Mononuclear cell (primary cell): ENCODE measurements around the gene RNF152. TPM values are rescaled to one million over a fixed set of nuclear protein-coding genes. Genes with fewer than 3 reads are reported as not detected.
"Not testable (repeated sequence)": the region's sequence is repeated elsewhere in the genome, so short reads cannot be mapped to it uniquely, and the experiment has no call there.

Source experiments
- H3K27me3 ChIP-seq: 2 replicates; pipeline ENCODE4 v1.6.0; 2011; ENCODE audit warnings: low read length, control low read depth; ENCODE audit not compliant: insufficient read depth
- H3K4me1 ChIP-seq: 2 replicates; pipeline ENCODE4 v1.5.1; 2011; ENCODE audit warnings: mild to moderate bottlenecking, low read length, control low read depth; ENCODE audit not compliant: insufficient read depth
- H3K4me3 ChIP-seq: 2 replicates; pipeline ENCODE4 v1.5.1; 2011; ENCODE audit warnings: mild to moderate bottlenecking, low read length, moderate library complexity
- H3K9me3 ChIP-seq: 2 replicates; pipeline ENCODE4 v1.5.1; 2011; ENCODE audit warnings: low read depth, mild to moderate bottlenecking, control low read depth, low read length
- total RNA-seq: library from RNA; depleted of rRNA; stranded (reverse); fragments of >200 nt; gene quantifications from one replicate; pipeline ENCODE4 v1.2.3, GENCODE V29; 2012

Gene RNF152
- total RNA-seq, 1 donor: 0.73 TPM

DNA sequence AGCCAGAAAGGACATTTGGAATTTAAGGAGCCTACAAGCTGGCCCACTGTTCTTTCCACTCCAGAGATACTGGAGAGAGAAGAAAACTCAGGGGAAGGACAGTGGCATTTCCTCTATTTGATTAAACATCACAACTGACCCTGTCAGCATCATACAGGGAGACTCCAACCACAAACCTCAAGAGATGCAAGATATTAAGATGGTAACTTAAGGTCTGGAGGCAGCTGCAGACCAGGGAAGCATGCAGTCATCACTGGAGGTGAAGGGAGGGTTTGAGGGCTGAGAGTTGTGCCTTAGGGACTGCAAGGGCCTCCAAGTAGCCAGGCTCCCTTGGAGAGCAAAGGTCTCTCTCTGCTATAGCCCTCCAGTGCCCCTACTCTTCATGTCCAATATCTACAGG, 67.4 kb downstream of the RNF152 start:
- no peaks in the 10 kb centered on the region for H3K9me3 ChIP-seq

DNA sequence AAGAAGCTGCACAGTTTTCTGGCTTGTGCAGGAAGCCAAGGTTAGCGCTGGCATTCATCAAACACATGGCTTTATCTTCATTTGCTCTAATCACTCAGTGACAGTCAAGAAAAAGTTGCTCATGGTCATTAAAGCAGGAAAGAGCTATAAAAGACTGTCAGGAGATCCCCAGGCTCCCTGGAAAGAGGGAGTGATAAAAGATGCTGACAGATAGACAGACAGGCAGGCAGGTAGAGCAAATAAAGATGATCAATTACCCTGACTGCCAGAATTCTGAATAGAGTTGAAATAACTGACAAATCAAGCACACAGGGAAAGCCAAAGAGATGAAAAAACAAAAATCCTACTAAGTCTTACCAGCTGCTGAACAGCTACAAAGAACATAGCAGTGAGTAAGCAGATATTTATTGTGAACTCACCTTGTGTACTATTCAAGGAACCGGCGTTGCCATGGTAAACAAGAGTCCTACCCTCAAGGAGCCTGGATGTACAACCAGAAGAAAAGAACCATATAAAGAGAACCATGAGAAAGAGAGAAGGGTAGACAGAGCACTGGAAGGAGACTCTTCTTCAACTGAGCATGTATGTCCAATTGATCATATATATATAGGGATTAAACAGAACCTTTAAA, 68.0 kb downstream of the RNF152 start:
- H3K4me3 ChIP-seq: no peak overlapping the region
- H3K9me3 ChIP-seq: no peaks in the 10 kb centered on the region
- H3K27me3 ChIP-seq: peaks cover 13% of the 10 kb centered on the region
- no peaks in the 10 kb centered on the region for H3K4me1 ChIP-seq

More for the DNA sequence above, 67.4 kb downstream of the RNF152 start:
- no peak overlapping the region for H3K4me3 ChIP-seq
- H3K27me3 ChIP-seq: peaks cover 16% of the 10 kb centered on the region
- no peaks in the 10 kb centered on the region for H3K4me1 ChIP-seq

DNA sequence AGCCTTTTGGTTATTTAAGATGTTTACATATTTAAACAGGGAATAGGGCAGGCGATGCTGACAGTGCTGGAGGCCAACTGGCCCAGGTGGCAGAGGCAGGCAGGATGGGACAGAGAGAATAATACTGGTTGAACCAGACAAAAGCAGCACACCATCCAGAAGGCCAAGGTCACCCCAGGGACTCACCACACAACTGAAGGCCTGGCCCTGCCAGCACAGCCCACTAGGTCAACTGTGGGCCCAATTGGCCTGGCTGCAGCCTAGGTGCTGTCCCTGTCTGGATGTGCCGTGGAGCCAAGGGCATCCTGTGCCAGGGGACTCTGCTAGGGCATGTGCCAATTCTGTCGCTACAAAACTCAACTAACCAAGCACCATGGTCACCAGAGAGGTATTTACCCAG, 69.2 kb downstream of the RNF152 start:
- H3K4me1 ChIP-seq: no peaks in the 10 kb centered on the region
- peaks cover 8% of the 10 kb centered on the region for H3K27me3 ChIP-seq
- no peaks in the 10 kb centered on the region for H3K9me3 ChIP-seq
- no peak overlapping the region for H3K4me3 ChIP-seq

DNA sequence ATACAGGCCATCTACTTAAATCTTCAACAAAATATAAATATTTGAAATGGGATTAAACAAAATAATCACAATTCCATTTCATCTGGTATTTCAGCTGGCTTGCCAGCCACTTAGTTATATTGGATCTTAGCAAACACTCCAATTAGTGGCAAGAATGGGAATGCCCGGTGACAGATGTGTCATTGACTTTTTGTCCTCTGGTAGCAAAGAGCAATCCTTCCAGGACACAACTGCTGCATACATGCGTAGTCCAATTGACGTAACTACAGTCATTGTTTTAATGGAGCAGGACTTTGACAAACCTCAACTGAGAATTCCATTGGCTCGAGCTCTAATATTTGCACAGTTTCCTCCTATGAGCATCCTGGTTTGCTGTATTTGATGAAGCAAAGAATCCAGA, 69.9 kb downstream of the RNF152 start:
- H3K4me3 ChIP-seq: no peak overlapping the region
- H3K9me3 ChIP-seq: no peaks in the 10 kb centered on the region
- H3K4me1 ChIP-seq: no peaks in the 10 kb centered on the region
- peaks cover 4% of the 10 kb centered on the region for H3K27me3 ChIP-seq

DNA sequence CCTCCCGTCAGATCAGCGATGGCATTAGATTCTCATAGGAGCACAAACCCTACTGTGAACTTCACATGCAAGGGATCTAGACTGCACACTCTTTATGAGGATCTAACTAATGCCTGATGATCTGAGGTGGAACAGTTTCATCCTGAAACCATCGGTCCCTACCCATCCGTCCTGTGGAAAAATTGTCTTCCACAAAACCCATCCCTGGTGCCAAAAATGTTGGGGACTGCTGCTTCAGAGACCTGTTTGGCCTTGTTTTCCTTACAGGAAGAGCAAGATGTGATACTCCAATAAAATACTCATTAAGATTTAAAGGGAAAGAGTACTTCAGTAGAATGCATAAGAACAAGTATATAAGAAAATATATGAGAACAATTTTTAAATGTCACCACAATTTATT, 71.1 kb downstream of the RNF152 start:
- Histone ChIP-seq H3K27me3 (peaks cover 4% of the 10 kb centered on the region), H3K9me3 (no peaks in the 10 kb centered on the region), H3K4me1 (no peaks in the 10 kb centered on the region), H3K4me3 (no peak overlapping the region)

DNA sequence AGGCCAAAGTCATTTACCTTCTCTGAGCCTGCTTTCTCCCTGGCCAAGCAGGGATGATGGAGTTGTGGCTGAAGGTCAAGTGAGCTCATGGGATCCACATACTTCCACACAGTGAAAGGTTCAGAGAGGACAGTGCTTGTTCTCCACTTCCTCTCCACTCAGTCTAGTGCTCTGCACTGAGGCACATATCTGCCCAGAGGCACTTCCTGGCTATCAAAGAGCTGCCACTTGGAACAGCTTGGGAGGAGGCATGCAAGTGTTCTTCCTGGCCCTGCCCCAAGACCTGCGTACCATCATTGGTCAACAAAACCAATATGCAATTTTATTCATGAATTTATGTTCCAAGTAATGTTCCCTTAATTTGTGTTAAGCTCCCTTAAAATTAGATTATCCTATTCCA, 71.9 kb downstream of the RNF152 start:
- H3K9me3 ChIP-seq: no peaks in the 10 kb centered on the region

DNA sequence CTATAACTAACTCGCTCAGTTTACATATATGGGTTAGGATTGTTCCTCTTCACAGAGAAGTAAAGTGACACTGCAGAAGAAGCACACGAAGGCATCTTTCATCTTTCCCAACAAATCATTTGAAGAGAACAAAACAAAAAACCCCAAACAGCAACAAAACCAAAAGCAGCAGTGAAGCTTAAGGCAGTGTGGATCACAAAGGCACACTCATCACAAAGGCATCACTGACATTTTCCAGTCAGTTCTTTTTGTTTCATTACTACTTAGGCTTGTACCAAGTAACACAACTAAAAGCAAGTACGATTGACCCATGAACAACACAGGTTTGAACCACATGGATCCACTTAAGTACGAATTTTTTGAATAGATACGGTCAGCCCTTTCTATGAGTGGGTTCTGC, 75.7 kb downstream of the RNF152 start:
- Histone ChIP-seq H3K4me3 (no peak overlapping the region), H3K9me3 (no peaks in the 10 kb centered on the region)

More for the DNA sequence above, 71.9 kb downstream of the RNF152 start:
- no peak overlapping the region for H3K4me3 ChIP-seq
- peaks cover 1% of the 10 kb centered on the region for H3K27me3 ChIP-seq
- H3K4me1 ChIP-seq: no peaks in the 10 kb centered on the region

DNA sequence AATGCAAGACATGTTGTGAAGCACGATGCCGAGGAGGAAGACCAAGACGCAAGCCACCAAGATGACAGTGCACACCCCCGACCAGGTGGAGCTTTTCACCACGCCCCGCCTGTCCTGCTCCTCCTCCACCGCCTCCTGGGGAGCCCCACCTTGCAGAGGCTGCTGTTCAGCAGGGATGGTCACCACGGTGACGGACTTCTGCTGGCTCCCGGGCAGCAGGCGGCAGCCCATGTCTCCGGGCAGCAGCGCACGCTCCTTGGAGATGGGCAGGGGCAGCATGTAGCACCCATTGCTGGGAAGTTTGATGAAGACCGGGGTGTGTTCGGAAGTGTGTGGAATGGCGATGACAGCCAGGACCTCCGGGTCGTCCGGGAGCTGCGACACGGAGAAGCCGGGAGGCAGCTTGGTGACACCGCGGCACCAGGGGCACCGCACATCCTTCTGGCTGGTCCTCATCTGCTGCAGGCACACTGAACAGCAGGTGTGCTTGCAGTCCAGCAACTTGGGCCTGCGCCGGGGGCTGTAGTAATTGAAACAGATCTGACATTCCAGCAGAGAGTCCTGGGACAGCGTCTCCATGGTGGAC, 76.8 kb downstream of the RNF152 start:
- no peaks in the 10 kb centered on the region for H3K27me3 ChIP-seq
- H3K4me1 ChIP-seq: no peaks in the 10 kb centered on the region
- H3K9me3 ChIP-seq: no peaks in the 10 kb centered on the region

More for the DNA sequence above, 75.7 kb downstream of the RNF152 start:
- H3K27me3 ChIP-seq: no peaks in the 10 kb centered on the region
- H3K4me1 ChIP-seq: no peaks in the 10 kb centered on the region

DNA sequence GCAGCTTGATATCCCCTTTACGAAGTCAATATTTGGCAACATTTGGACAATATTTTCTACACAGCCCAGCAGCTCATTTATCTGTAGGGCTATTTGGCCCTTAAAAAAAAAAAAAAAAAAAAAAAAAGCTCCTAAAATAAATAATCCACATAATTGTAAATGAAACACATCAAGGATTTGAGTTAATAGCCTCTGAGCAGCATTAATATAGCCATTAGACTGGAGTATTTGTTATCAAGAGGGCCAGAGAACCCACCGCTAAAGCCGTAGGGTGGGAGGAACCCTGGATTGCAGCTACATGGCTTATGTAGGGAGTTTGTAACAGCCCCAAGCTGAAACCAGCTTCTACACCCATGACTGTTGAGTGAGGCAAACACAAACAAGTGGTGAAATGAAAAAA, 84.5 kb downstream of the RNF152 start:
- Histone ChIP-seq H3K9me3 (no peaks in the 10 kb centered on the region), H3K4me1 (no peaks in the 10 kb centered on the region)

More for the DNA sequence above, 76.8 kb downstream of the RNF152 start:
- no peak overlapping the region for H3K4me3 ChIP-seq

DNA sequence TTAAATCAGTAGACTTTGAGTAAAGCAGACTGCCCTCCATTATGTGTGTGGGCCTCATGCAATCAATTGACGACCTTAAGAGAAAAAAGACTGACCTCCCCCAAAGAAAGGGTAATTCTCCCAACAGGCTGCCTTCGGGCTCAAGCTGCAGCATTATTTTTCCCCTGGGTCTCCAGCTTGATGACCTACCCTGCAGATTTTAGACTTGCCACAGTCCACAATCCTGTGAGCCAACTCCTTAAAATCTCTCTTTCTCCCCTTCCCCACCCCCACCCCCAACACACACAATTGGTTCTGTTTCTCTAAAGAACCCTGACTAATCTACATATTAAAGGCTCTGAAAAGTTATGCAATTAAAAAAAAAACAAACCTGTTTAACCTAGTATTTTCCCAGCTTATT, 89.4 kb downstream of the RNF152 start:
- Histone ChIP-seq H3K27me3 (no peaks in the 10 kb centered on the region), H3K4me1 (no peaks in the 10 kb centered on the region), H3K4me3 (no peak overlapping the region), H3K9me3 (no peaks in the 10 kb centered on the region)

More for the DNA sequence above, 84.5 kb downstream of the RNF152 start:
- Histone ChIP-seq H3K4me3 (no peak overlapping the region), H3K27me3 (no peaks in the 10 kb centered on the region)

DNA sequence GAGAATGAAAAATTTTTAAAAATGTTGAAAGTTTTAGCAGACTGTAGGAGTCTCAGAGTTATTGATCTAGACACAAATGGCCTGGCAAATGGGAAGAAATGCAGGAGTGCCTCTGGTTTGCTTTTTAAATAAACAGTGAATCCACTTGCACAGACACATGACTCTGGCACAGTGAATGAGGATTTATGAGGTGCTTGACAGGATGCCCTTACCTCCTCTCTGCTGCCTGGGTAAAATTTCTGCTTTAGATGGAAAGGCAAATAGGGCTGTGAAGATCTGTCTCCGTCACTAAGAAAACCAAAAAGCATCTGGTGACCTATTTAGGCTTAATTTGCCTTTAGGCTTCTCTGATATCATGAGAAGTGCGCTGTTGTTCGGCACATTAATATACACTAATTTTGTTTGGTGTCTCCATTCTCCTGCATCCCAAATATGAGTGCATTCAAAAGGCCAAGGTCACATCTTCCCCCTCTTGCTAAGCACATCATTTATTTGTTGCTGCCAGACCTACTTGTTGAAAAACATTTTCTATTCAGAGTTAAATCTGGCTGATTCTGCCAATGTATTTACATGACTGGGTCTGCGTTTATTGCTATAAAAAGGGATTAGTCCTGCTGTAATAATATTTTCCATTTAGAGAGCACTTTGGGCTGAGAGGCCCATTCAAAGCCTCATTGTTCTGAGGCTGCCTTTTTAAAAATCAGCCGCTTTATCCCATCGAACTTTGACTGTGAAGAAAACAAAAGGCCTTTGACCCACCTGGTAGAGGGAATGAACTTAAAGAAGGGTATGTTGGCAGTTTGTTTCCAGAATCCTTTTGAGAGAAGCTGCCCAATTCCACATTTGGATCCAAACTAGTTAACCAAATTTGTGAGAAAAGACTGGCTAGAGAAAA, 94.9 kb downstream of the RNF152 start:
- Histone ChIP-seq H3K4me1 (no peaks in the 10 kb centered on the region), H3K27me3 (no peaks in the 10 kb centered on the region), H3K4me3 (no peak overlapping the region), H3K9me3 (no peaks in the 10 kb centered on the region)

DNA sequence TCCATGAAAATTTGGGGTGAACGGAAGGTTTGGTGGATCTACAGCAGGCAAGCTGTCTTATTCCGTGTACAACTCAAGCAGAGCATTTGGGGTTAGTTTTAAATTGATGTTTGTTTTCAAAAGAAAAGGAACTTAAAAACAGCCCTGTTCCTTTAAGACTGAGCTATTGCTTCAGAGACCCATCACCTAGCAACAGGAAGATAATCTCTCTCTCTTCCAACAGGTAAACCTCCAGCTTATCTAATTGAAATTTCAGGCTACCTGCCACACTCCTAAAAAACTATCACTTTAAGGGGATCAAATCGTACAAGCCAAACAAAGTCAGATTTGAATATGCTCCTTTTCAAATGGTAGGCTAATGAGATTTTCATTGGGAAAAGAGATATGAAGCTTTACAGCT, 101.8 kb downstream of the RNF152 start:
- Histone ChIP-seq H3K27me3 (peaks cover 4% of the 10 kb centered on the region), H3K9me3 (no peaks in the 10 kb centered on the region), H3K4me3 (no peak overlapping the region), H3K4me1 (no peaks in the 10 kb centered on the region)

DNA sequence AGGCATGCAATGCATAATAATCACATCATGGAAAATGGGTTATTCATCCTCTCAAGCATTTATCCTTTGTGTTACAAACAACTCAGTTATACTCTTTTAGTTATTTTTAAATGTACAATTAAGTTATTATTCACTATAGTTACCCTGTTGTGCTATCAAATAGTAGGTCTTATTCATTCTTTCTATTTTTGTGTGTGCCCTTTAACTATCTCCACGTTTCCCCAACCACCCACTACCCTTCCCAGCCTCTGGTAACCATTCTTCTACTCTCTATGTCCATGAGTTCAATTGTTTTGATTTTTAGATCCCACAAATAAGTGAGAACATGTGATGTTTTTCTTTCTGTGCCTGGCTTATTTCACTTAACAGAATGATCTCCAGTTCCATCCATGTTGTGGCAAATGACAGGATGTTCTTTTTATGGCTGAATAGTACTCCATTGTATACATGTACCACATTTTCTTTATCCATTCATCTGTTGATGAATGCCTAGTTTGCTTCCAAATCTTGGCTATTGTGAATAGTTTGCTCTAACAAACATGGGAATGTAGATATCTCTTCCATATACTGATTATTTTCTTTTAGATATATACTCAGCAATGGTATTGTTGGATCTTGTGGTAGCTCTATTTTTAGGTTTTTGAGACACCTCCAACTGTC, 105.7 kb downstream of the RNF152 start:
- not testable (repeated sequence) for H3K4me3 ChIP-seq, H3K27me3 ChIP-seq, H3K4me1 ChIP-seq, H3K9me3 ChIP-seq

DNA sequence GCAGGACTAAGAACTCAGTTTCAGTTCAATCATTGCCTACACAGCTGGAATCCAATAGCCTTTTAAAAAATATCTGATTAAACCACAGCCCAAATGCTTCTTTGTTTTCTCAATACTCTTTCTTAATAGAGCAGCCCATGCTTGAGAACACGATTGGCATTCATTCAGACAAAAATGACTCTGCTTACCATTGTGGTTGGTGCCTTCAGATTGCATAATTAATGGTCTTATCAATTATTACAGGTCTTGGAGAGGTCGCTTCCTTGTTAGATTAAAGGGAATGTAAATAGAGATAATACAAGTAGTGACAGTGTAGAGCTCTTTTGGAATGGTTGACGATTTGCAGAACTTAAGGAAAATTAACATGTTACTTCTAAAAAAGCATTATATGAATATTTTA, 107.2 kb downstream of the RNF152 start:
- H3K4me1 ChIP-seq: no peaks in the 10 kb centered on the region
- H3K4me3 ChIP-seq: no peak overlapping the region
- no peaks in the 10 kb centered on the region for H3K9me3 ChIP-seq
- H3K27me3 ChIP-seq: peaks cover 4% of the 10 kb centered on the region

DNA sequence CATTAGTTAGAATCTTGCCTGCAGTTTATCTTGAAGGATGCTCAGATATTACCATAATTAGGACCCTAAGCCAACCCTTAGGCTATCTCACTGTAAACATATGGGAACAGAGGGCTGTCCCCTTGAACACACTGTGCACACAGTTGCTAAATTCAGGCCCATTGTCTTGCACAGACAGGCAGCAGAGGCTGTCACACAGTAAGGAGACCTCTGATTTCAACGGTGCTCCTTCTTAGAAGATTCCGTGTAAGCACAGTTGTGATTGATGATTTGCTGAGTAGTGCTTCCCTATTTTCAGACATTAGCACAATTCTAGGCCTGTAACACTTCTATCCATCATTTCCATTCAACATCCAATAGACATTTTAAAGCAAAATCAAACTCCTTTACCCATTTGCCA, 108.0 kb downstream of the RNF152 start:
- Histone ChIP-seq H3K27me3 (peaks cover 4% of the 10 kb centered on the region), H3K4me1 (no peaks in the 10 kb centered on the region), H3K4me3 (no peak overlapping the region), H3K9me3 (no peaks in the 10 kb centered on the region)
